HEK293 (cell line): ENCODE data around the gene GRK5.

Source experiments
- BCL11B ChIP-seq: fragments of 450-650 bp; formaldehyde crosslinking; IDR thresholded peaks from 2 replicates; pipeline ENCODE4 v1.5.1; 2016; ENCODE audit warnings: low read depth, missing biosample characterization, missing genetic modification characterization
- HIC1 ChIP-seq: fragments of 450-650 bp; formaldehyde crosslinking; IDR thresholded peaks from 2 replicates; pipeline ENCODE4 v1.5.1; 2016; ENCODE audit warnings: missing biosample characterization, missing genetic modification characterization
- KLF1 ChIP-seq: fragments of 450-650 bp; formaldehyde crosslinking; IDR thresholded peaks from 2 replicates; pipeline ENCODE4 v1.5.1; 2016; ENCODE audit warnings: missing biosample characterization, missing genetic modification characterization
- KLF17 ChIP-seq: fragments of 450-650 bp; formaldehyde crosslinking; IDR thresholded peaks from 2 replicates; pipeline ENCODE4 v1.5.1; 2016; ENCODE audit warnings: missing biosample characterization, missing genetic modification characterization
- KLF8 ChIP-seq: fragments of 450-650 bp; formaldehyde crosslinking; IDR thresholded peaks from 2 replicates; pipeline ENCODE4 v1.5.1; 2016; ENCODE audit warnings: missing biosample characterization, missing genetic modification characterization
- KLF9 ChIP-seq: fragments of 450-650 bp; formaldehyde crosslinking; IDR thresholded peaks from 2 replicates; pipeline ENCODE4 v1.5.1; 2016; ENCODE audit warnings: missing biosample characterization, missing genetic modification characterization, low read depth
- OVOL3 ChIP-seq: fragments of 450-650 bp; formaldehyde crosslinking; IDR thresholded peaks from 2 replicates; pipeline ENCODE4 v1.5.1; 2016; ENCODE audit warnings: missing biosample characterization, missing genetic modification characterization
- PATZ1 ChIP-seq: fragments of 450-650 bp; formaldehyde crosslinking; IDR thresholded peaks from 2 replicates; pipeline ENCODE4 v1.5.1; 2016; ENCODE audit warnings: missing biosample characterization, missing genetic modification characterization
- PRDM10 ChIP-seq: fragments of 450-650 bp; formaldehyde crosslinking; IDR thresholded peaks from 2 replicates; pipeline ENCODE4 v1.5.1; 2016; ENCODE audit warnings: missing biosample characterization, missing genetic modification characterization
- TCF7L2 ChIP-seq: IDR thresholded peaks from 2 replicates; pipeline ENCODE4 v1.6.1; 2011; ENCODE audit warnings: low read depth, mild to moderate bottlenecking, inconsistent platforms, low read length, moderate library complexity, borderline replicate concordance
- ZBTB20 ChIP-seq: fragments of 450-650 bp; formaldehyde crosslinking; IDR thresholded peaks from 2 replicates; pipeline ENCODE4 v1.5.1; 2016; ENCODE audit warnings: missing biosample characterization, missing genetic modification characterization
- ZFP37 ChIP-seq: fragments of 450-650 bp; formaldehyde crosslinking; IDR thresholded peaks from 2 replicates; pipeline ENCODE4 v1.5.1; 2016; ENCODE audit warnings: missing biosample characterization, missing genetic modification characterization
- ZNF112 ChIP-seq: fragments of 450-650 bp; formaldehyde crosslinking; IDR thresholded peaks from 2 replicates; pipeline ENCODE4 v1.5.0; 2017; ENCODE audit warnings: missing biosample characterization, missing genetic modification characterization
- ZNF114 ChIP-seq: fragments of 450-650 bp; formaldehyde crosslinking; IDR thresholded peaks from 2 replicates; pipeline ENCODE4 v1.5.0; 2017; ENCODE audit warnings: missing biosample characterization, missing genetic modification characterization
- ZNF146 ChIP-seq: fragments of 450-650 bp; formaldehyde crosslinking; IDR thresholded peaks from 2 replicates; pipeline ENCODE4 v1.5.1; 2016; ENCODE audit warnings: missing biosample characterization, missing genetic modification characterization
- ZNF324 ChIP-seq: fragments of 450-650 bp; formaldehyde crosslinking; IDR thresholded peaks from 2 replicates; pipeline ENCODE4 v1.5.1; 2016; ENCODE audit warnings: missing biosample characterization, missing genetic modification characterization
- ZNF350 ChIP-seq: fragments of 450-650 bp; formaldehyde crosslinking; IDR thresholded peaks from 2 replicates; pipeline ENCODE4 v1.5.0; 2017; ENCODE audit warnings: missing biosample characterization, mild to moderate bottlenecking, missing genetic modification characterization
- ZNF394 ChIP-seq: fragments of 450-650 bp; formaldehyde crosslinking; IDR thresholded peaks from 2 replicates; pipeline ENCODE4 v1.5.1; 2016; ENCODE audit warnings: missing biosample characterization, missing genetic modification characterization, mild to moderate bottlenecking, moderate library complexity, borderline replicate concordance
- ZNF423 ChIP-seq: fragments of 450-650 bp; formaldehyde crosslinking; IDR thresholded peaks from 2 replicates; pipeline ENCODE4 v1.5.1; 2016; ENCODE audit warnings: missing biosample characterization, missing genetic modification characterization
- ZNF518A ChIP-seq: fragments of 450-650 bp; formaldehyde crosslinking; conservative IDR thresholded peaks from 2 replicates; pipeline ENCODE4 v1.5.1; 2016; ENCODE audit warnings: low read depth, missing biosample characterization, missing genetic modification characterization
- ZNF560 ChIP-seq: fragments of 450-650 bp; formaldehyde crosslinking; IDR thresholded peaks from 2 replicates; pipeline ENCODE4 v1.5.1; 2017; ENCODE audit warnings: missing biosample characterization, missing genetic modification characterization, borderline replicate concordance
- ZNF629 ChIP-seq: fragments of 450-650 bp; formaldehyde crosslinking; IDR thresholded peaks from 2 replicates; pipeline ENCODE4 v1.5.1; 2017; ENCODE audit warnings: missing biosample characterization, missing genetic modification characterization
- ZNF707 ChIP-seq: fragments of 450-650 bp; formaldehyde crosslinking; IDR thresholded peaks from 2 replicates; pipeline ENCODE4 v1.5.1; 2016; ENCODE audit warnings: missing biosample characterization, missing genetic modification characterization
- ZNF768 ChIP-seq: fragments of 450-650 bp; formaldehyde crosslinking; IDR thresholded peaks from 2 replicates; pipeline ENCODE4 v1.5.1; 2018; ENCODE audit warnings: missing biosample characterization, mild to moderate bottlenecking, missing genetic modification characterization
- ZNF785 ChIP-seq: fragments of 450-650 bp; formaldehyde crosslinking; IDR thresholded peaks from 2 replicates; pipeline ENCODE4 v1.5.1; 2016; ENCODE audit warnings: missing biosample characterization, missing genetic modification characterization

GRK5 gene

GRCh38 chr10:119316729-119317097 lies 109.3 kb downstream of the GRK5 start (continued):
- TF ChIP-seq ZNF518A (tag by site-specific recombination), result 0 out of 2 replicates have a peak, but pooled peaks have one; percentile 11
- no peak for TF ChIP-seq ZNF114 (tag by site-specific recombination)
- TF ChIP-seq ZBTB20 (tag by site-specific recombination), result peak; percentile 35
- peak; percentile 20; the same call in 1 of the 2 replicates for TF ChIP-seq ZNF394
- no peak for TF ChIP-seq ZNF707 (tag by site-specific recombination)
- TF ChIP-seq ZNF350, result no peak
- TF ChIP-seq KLF8 (tag by site-specific recombination), result peak; percentile 22; the same call in 1 of the 2 replicates
- peak; percentile 18; the same call in 1 of the 2 replicates for TF ChIP-seq HIC1 (tag by site-specific recombination)
- no peak for TF ChIP-seq BCL11B (tag by site-specific recombination)
- TF ChIP-seq ZNF112, result no peak
- TF ChIP-seq KLF9 (tag by site-specific recombination), result peak; percentile 21
- no peak for TF ChIP-seq OVOL3 (tag by site-specific recombination)
- TF ChIP-seq TCF7L2, result no peak
- TF ChIP-seq ZNF629 (tag by site-specific recombination), result peak; percentile 55
- TF ChIP-seq ZNF785 (tag by site-specific recombination), result no peak
- no peak for TF ChIP-seq ZNF423 (tag by site-specific recombination)
- no peak for TF ChIP-seq KLF1 (tag by site-specific recombination)
- TF ChIP-seq ZNF560 (tag by site-specific recombination), result no peak
- TF ChIP-seq PATZ1 (tag by site-specific recombination), result peak; percentile 22; the same call in 1 of the 2 replicates
- 0 out of 2 replicates have a peak, but pooled peaks have one; percentile 66 for TF ChIP-seq PRDM10 (tag by site-specific recombination)
- no peak for TF ChIP-seq ZNF146 (tag by site-specific recombination)
- peak; percentile 27; the same call in 1 of the 2 replicates for TF ChIP-seq KLF17 (tag by site-specific recombination)
- no peak for TF ChIP-seq ZFP37 (tag by site-specific recombination)
- peak; percentile 50; the same call in 1 of the 2 replicates for TF ChIP-seq ZNF324 (tag by site-specific recombination)
- no peak for TF ChIP-seq ZNF768
